Amniotic epithelial cell (primary cell): ENCODE results near the gene PWP2.
"Not testable (repeated sequence)": the region's sequence is repeated elsewhere in the genome, so short reads cannot be mapped to it uniquely, and the experiment has no call there.

Experiments
- DNase-seq: peaks from one replicate; pipeline ENCODE4 v3.0.0-alpha.2; 2010; ENCODE audit warnings: low read depth

Gene PWP2

DNA sequence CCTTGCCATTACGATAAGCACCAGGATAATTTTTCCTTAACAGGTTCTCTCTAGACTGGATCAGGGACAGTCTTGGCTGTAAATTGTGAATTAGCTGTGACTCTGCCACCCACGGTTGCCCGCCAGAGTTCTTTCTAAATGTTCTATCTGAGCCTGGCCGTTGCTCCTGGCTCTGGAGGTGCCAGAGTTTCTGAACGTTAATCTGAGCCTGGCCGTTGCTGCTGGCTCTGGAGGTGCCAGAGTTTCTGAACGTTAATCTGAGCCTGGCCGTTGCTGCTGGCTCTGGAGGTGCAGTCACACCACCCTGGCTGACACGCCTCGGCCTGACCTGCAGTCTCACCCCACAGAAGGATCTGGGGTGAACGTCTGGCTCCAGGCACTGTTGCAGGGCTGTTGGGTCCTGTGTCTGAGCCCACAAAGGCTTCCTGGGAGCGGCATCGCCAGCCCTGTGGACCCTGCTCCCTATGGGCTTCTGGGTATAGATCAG lies 56.0 kb downstream of the PWP2 start:
- DNase-seq: not testable (repeated sequence)

DNA sequence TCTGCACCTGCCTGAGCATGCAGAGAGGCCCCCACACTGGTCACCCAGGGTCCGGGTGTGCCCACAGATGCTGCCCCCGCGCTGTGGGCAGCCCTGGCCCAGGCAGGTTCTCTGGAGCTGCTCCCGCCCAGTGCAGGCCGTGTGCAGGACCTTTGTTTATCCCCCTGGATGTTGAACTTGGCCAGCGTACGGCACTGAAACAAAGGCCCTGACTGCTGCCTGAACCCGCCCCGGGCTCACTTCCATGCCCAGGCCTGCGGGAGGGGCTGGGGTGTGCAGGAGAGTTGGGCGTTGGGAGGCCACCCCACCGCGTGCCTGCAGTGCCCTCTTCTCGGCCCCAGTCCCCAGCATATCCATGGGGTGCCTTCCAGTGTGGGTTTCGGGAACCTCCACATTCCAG lies 58.7 kb downstream of the PWP2 start:
- not testable (repeated sequence) for DNase-seq

DNA sequence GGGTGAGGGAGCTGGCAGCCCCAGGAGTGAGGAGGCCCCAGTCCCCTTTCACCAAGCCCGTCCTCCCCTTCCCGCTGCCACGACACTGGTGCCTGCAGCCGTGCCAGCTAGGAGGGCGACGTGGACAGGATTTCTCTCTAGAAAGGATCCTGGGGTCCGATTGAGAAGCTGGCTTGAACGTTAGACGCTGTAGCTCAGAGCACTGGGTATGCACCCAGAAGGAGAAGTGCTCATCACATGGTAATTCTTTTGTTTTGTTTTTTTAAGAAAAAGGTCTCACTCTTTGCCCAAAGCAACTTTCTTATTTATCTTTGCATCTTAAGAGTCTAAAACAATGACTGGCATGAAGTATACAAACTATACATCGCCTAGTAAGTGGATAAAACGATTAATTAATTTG lies 60.3 kb downstream of the PWP2 start:
- DNase-seq: not testable (repeated sequence)

DNA sequence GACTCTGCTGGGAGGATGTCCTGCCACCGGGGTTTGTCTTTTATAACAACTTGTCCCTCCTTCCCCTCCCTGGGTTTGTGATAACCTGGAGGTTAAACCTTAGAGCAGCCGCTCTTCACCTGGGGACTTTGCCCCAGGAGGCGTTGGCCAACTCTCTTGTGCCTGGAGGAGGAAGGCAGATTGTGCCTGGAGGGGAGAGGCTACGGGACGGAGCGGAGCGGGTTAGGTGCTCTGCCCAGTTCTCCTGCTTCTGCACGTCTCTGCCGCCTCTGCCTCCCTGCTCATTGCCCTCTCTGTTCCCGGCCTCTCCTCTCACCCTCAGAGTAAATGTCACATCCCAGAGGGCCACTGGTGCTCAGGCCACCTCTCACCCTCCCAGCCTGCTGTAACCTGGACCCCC lies 63.1 kb downstream of the PWP2 start:
- DNase-seq: not testable (repeated sequence)

DNA sequence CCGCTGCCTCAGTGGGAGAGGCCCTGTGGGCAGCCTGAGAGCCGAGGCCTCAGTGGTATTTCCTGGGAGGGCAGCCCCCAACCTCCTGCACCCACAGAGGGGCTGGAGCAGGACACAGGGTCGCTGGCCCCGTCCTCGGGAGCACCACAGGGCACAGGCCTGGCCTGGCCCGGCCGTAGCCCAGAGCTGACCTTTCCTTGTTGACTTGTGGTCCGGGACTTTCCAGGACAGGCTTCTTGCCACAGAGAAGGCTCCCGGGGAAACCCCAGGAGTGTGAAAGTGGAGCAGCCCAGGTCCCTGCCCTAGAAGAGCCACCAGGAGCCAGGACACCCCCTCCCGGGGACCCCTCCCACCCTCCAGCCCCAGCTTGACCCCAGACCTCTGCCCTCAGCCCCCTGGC lies 63.7 kb downstream of the PWP2 start:
- not testable (repeated sequence) for DNase-seq

DNA sequence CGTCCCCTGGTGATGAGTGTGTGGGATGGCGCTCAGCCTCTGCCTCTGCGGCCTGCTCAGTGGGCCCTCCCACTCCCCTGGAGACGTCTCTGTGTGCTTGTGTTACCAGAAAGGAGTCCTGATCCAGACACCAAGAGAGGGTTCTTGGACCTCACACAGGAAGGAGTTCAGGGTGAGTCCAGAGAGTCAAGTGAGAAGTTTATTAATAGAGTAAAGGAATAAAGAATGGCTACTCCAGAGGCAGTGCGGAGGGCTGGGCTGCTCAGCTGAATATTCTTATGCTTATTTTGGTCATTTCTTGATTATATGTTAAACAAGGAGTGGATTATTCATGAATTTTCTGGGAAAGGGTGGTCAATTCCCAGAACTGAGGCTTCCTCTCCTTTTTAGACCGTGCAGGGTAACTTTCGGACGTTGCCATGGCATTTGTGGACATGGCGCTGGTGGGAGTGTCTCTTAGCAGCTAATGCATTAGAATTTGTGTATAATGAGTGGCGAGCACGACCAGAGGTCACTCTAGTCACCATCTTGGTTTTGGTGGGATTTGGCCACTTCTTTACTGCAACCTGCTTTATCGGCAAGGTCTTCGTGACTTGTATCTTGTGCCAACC lies 64.9 kb downstream of the PWP2 start:
- DNase-seq: not testable (repeated sequence)

DNA sequence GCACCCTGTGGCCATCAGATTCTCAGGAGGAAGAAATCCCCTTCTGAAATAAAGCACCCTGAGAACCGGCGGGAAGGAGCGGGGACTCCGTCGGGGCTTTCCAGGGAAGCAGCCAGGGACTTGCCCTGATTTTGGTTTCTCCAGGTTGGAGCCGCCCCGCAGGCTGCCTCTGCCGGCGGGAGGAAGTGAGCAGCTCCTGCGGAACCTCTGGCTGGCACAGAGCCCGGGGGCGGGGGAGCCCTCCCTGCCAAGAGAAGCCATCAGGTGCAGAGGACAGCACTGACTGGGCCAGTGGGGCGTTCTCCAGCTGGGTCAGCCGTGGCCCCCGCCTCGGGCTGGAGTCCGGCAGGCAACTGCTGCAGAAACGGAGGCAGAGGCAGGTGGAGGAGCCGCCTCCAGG lies 65.5 kb downstream of the PWP2 start:
- not testable (repeated sequence) for DNase-seq

DNA sequence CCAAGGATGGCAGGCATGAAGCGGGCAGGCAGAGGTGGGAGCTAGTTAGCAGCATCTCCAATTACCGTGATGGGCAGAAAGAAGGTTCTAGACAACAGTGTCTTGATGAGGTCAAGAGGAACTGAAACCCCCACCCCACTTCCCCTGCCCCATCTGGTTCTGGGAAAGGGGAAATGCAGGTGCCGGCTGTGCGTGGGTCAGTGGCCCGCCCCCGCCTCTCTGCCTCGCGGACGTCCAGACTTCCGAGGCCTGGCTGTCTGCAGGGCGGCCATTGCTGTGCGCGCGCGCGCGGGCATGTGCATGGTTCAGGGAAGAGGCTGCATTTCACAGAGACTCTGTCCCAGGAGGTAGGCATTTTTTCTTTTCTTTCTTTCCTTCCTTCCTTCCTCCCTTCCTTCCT lies 68.0 kb downstream of the PWP2 start:
- not testable (repeated sequence) for DNase-seq

DNA sequence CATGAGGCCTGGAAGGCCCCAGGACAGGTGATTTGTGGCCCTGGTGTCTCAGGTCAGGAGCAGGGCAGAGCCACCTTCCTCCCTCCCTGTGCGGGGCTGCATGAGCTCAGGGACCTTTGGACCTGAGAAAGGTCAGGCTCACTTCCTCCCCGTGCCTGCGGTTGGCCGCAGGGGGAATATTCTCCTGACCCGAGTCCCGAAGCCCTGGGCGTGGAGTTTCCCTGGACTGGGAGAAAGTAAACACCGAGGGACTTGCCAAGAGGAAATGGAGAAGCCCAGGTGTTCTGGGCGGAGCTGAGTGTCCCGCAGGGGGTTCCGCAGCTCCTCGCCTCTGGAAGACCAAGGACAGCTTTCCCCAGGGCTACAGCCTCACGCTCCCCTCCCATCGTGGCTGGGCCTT lies 68.9 kb downstream of the PWP2 start:
- DNase-seq: not testable (repeated sequence)
